C4-2B (cell line): ENCODE results near the gene JAK3.
"Not testable (repeated sequence)": the region's sequence is repeated elsewhere in the genome, so short reads cannot be mapped to it uniquely, and the experiment has no call there.

ENCODE experiments used
- H3K27ac ChIP-seq: fragments of 450-650 bp; 2 replicates; pipeline ENCODE4 v1.5.1; 2017
- CTCF ChIP-seq: fragments of 450-650 bp; conservative IDR thresholded peaks from 2 replicates; pipeline ENCODE4 v1.5.1; 2017; ENCODE audit warnings: mild to moderate bottlenecking
- ZFX ChIP-seq: fragments of 450-650 bp; IDR thresholded peaks from 2 replicates; pipeline ENCODE4 v1.6.1; 2017

The JAK3 gene

GRCh38 chr19:17807731-17808316 lies 40.0 kb downstream of the JAK3 start:
- H3K27ac ChIP-seq: no peak overlapping the region
- TF ChIP-seq ZFX (no peak), CTCF (no peak)

- no peak for TF ChIP-seq ZFX
- TF ChIP-seq CTCF: no peak
- H3K27ac ChIP-seq: no peak overlapping the region
These were observed 40.8 kb downstream of the JAK3 start for GRCh38 chr19:17806945-17807344.

- H3K27ac ChIP-seq: no peak overlapping the region
- TF ChIP-seq ZFX (no peak), CTCF (no peak)
These were observed 42.4 kb downstream of the JAK3 start for GRCh38 chr19:17805427-17805826.

- H3K27ac ChIP-seq: no peak overlapping the region
These were observed 44.4 kb downstream of the JAK3 start for GRCh38 chr19:17803264-17803896.

GRCh38 chr19:17802137-17802858 lies 45.5 kb downstream of the JAK3 start:
- TF ChIP-seq ZFX (no peak), CTCF (no peak)
- H3K27ac ChIP-seq: no peak overlapping the region

More at GRCh38 chr19:17803264-17803896, 44.4 kb downstream of the JAK3 start:
- TF ChIP-seq ZFX (no peak), CTCF (no peak)

- not testable (repeated sequence) for H3K27ac ChIP-seq
These were observed 49.2 kb downstream of the JAK3 start for GRCh38 chr19:17798599-17798998.

- no peak for TF ChIP-seq ZFX
- TF ChIP-seq CTCF: no peak
- no peak overlapping the region for H3K27ac ChIP-seq
These were observed 50.2 kb downstream of the JAK3 start for GRCh38 chr19:17797424-17798201.
